ENCODE data around the gene ACAN. TPM values are rescaled to one million over a fixed set of nuclear protein-coding genes. Genes with fewer than 3 reads are reported as not detected.

ACAN gene
- total RNA-seq = not detected

- peaks cover 2% of the 10 kb centered on the region for H3K36me3 Mint-ChIP-seq (ENCODE audit: low read depth)
- peak within 1 kb of the TSS; percentile 28 for H3K4me3 Mint-ChIP-seq
- no peak within 1 kb of the TSS for H3K27ac Mint-ChIP-seq
- H3K27me3 Mint-ChIP-seq = peaks cover 50% of the 10 kb centered on the region
- POLR2A ChIA-PET = no interaction called here
- peaks cover 3% of the 10 kb centered on the region for H3K4me1 Mint-ChIP-seq
- CTCF ChIA-PET = no interaction called here
- H3K9me3 Mint-ChIP-seq = no peaks in the 10 kb centered on the region
- no peak for DNase-seq
These were observed at the start of gene ACAN for GRCh38 chr15:88803241-88803919. Gene ACAN, plus strand, starts transcription at chr15:88803436. Its CDS starts 32,771 bp downstream, at chr15:88836207.

GRCh38 chr15:88756521-88756920 lies 46.7 kb upstream of the ACAN start:
- no peak overlapping the region for H3K27ac Mint-ChIP-seq
- no peak for DNase-seq
- H3K4me3 Mint-ChIP-seq = no peak overlapping the region
- no peaks in the 10 kb centered on the region for H3K4me1 Mint-ChIP-seq
- peaks cover 9% of the 10 kb centered on the region for H3K27me3 Mint-ChIP-seq
- H3K36me3 Mint-ChIP-seq (ENCODE audit: low read depth) = no peaks in the 10 kb centered on the region
- H3K9me3 Mint-ChIP-seq = no peaks in the 10 kb centered on the region
- ChIA-PET POLR2A (no interaction called here), CTCF (no interaction called here)

GRCh38 chr15:88756921-88757320 lies 46.3 kb upstream of the ACAN start:
- Mint-ChIP-seq H3K27me3 (peaks cover 7% of the 10 kb centered on the region), H3K36me3 (ENCODE audit: low read depth) (no peaks in the 10 kb centered on the region), H3K4me3 (no peak overlapping the region), H3K4me1 (no peaks in the 10 kb centered on the region), H3K27ac (no peak overlapping the region), H3K9me3 (no peaks in the 10 kb centered on the region)
- DNase-seq = no peak
- ChIA-PET CTCF (no interaction called here), POLR2A (no interaction called here)

GRCh38 chr15:88759872-88760271 lies 43.4 kb upstream of the ACAN start:
- Mint-ChIP-seq H3K27me3 (no peaks in the 10 kb centered on the region), H3K27ac (no peak overlapping the region), H3K9me3 (no peaks in the 10 kb centered on the region), H3K4me3 (no peak overlapping the region), H3K36me3 (ENCODE audit: low read depth) (no peaks in the 10 kb centered on the region), H3K4me1 (no peaks in the 10 kb centered on the region)
- ChIA-PET POLR2A (no interaction called here), CTCF (interaction anchor here (0.9 kb wide), 1 partner anchor 8 kb away, joined by 3 read pairs; no protein-coding TSS in a partner anchor)
- DNase-seq = no peak

DNA sequence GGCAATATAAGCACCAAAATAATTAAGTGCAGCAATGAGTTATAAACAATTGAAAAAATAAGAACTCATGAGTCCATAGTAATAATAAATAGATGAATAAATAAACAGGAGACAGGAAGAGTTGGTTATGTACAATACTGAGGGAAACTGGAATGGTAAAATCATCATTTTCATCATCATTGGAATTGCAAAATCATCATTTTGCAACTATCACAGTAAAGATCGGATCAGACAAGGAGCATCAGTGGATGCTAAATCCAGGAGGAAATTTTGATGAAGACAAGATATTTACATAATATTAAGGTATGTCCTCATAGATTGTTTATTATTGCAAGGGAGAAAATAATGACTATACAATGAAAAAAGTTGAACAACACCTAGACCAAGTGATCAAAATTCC lies 38.8 kb upstream of the ACAN start:
- no peaks in the 10 kb centered on the region for H3K4me1 Mint-ChIP-seq
- no peak overlapping the region for H3K27ac Mint-ChIP-seq
- POLR2A ChIA-PET = no interaction called here
- no peaks in the 10 kb centered on the region for H3K9me3 Mint-ChIP-seq
- CTCF ChIA-PET = no interaction called here
- peaks cover 10% of the 10 kb centered on the region for H3K27me3 Mint-ChIP-seq
- DNase-seq = no peak
- no peaks in the 10 kb centered on the region for H3K36me3 Mint-ChIP-seq (ENCODE audit: low read depth)
- no peak overlapping the region for H3K4me3 Mint-ChIP-seq

DNA sequence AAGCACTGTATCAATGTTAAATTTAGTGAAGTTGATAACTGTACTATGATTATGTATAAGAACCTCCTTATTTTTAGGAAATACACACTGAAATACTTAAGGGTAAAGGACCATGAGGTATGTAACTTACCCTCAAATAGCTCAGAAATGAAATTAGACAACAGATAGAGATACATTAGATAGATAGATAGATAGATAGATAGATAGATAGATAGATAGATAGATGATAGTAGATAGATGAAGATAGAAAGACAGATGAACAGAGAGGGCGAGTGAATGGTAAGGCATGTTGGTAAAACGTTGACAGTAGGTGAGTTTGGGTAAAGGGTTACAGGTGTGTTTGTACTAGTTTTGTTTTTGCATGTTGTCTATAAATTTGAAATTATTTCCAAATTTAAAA lies 38.0 kb upstream of the ACAN start:
- CTCF ChIA-PET = interaction anchor here (1.7 kb wide), 1 partner anchor 13 kb away, joined by 3 read pairs; no protein-coding TSS in a partner anchor
- H3K27me3 Mint-ChIP-seq = peaks cover 18% of the 10 kb centered on the region
- POLR2A ChIA-PET = no interaction called here
- no peak for DNase-seq
- H3K4me1 Mint-ChIP-seq = peaks cover 3% of the 10 kb centered on the region
- no peak overlapping the region for H3K4me3 Mint-ChIP-seq
- H3K27ac Mint-ChIP-seq = no peak overlapping the region
- peaks cover 3% of the 10 kb centered on the region for H3K36me3 Mint-ChIP-seq (ENCODE audit: low read depth)
- peaks cover 3% of the 10 kb centered on the region for H3K9me3 Mint-ChIP-seq

DNA sequence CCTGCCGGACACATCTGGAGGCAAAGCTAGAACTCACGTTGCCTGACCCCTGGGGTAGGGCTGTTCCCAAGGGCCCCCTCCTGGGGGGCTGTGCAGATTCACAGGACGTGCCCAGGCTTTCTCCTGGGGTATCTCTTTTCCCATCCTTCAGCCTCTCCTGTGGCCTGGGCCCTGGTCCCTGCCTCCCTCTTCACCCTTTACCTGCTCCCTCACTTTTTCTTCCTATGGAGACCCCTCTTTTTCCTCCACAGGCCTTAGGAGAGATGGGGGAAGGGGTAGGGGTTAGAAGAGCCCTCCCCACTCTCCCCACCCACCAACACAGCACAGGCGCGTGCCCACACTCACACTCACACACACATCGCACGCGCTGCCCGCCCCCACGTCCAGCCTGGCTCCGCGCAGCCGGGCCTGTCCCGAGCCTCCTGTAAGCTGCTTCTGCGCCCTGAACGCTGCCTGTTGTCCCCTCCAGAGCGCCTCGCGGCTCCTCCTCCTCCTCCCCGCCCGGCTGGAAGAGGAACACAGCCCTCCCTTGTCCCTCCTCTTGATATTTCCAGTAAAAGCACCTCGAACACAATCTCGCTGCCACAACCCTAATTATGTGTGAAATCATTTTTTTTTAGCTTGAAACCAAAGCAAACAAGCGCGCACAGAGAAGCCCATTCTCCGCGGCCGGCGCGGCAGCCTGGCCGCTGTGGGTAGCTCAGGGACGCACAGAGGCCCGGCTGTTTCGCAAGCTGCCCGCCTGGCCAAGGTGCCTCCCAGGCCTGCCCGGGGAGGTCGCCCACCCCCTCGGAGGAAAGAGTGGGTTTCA lies 33.9 kb upstream of the ACAN start:
- Mint-ChIP-seq H3K27ac (no peak overlapping the region), H3K27me3 (peaks cover 35% of the 10 kb centered on the region), H3K9me3 (peaks cover 4% of the 10 kb centered on the region), H3K4me3 (no peak overlapping the region), H3K36me3 (ENCODE audit: low read depth) (peaks cover 4% of the 10 kb centered on the region), H3K4me1 (peaks cover 3% of the 10 kb centered on the region)
- DNase-seq = no peak
- CTCF ChIA-PET = no interaction called here
- POLR2A ChIA-PET = interaction anchor here (0.7 kb wide), 1 partner anchor 572 kb away, joined by 6 read pairs; no protein-coding TSS in a partner anchor

DNA sequence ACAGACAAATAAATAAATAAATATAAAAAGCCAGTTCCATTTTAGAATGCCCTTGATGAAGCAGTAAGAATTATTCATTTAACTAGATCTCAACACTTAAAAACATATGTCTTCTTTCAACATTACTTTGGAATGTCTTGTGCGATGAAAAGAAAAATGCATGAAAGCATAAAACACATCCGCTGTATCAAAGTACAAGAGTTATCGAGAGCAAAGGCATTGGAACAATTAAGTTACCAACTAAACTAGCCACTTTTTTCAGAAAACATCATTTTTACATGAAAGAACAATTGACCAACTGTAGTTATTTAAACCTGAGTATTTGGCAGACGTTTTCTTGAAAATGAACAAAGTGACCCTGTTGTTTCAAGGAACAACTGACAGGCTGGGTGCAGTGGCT lies 27.5 kb upstream of the ACAN start:
- H3K36me3 Mint-ChIP-seq (ENCODE audit: low read depth) = no peaks in the 10 kb centered on the region
- no peaks in the 10 kb centered on the region for H3K4me1 Mint-ChIP-seq
- ChIA-PET CTCF (no interaction called here), POLR2A (no interaction called here)
- no peak overlapping the region for H3K27ac Mint-ChIP-seq
- no peak for DNase-seq
- H3K27me3 Mint-ChIP-seq = peaks cover 17% of the 10 kb centered on the region
- no peak overlapping the region for H3K4me3 Mint-ChIP-seq
- peaks cover 10% of the 10 kb centered on the region for H3K9me3 Mint-ChIP-seq

GRCh38 chr15:88776646-88777045 lies 26.6 kb upstream of the ACAN start:
- H3K4me3 Mint-ChIP-seq = no peak overlapping the region
- peaks cover 9% of the 10 kb centered on the region for H3K27me3 Mint-ChIP-seq
- no peaks in the 10 kb centered on the region for H3K36me3 Mint-ChIP-seq (ENCODE audit: low read depth)
- peaks cover 10% of the 10 kb centered on the region for H3K9me3 Mint-ChIP-seq
- CTCF ChIA-PET = no interaction called here
- POLR2A ChIA-PET = no interaction called here
- DNase-seq = no peak
- no peaks in the 10 kb centered on the region for H3K4me1 Mint-ChIP-seq
- H3K27ac Mint-ChIP-seq = no peak overlapping the region

- Mint-ChIP-seq H3K4me1 (no peaks in the 10 kb centered on the region), H3K4me3 (no peak overlapping the region), H3K27me3 (peaks cover 4% of the 10 kb centered on the region), H3K9me3 (peaks cover 10% of the 10 kb centered on the region), H3K27ac (no peak overlapping the region), H3K36me3 (ENCODE audit: low read depth) (no peaks in the 10 kb centered on the region)
- DNase-seq = no peak
- CTCF ChIA-PET = no interaction called here
- POLR2A ChIA-PET = no interaction called here
These were observed 23.3 kb upstream of the ACAN start for GRCh38 chr15:88779944-88780343.

GRCh38 chr15:88782465-88782864 lies 20.8 kb upstream of the ACAN start:
- Mint-ChIP-seq H3K9me3 (no peaks in the 10 kb centered on the region), H3K4me3 (no peak overlapping the region), H3K4me1 (no peaks in the 10 kb centered on the region), H3K27me3 (peaks cover 14% of the 10 kb centered on the region), H3K27ac (no peak overlapping the region), H3K36me3 (ENCODE audit: low read depth) (no peaks in the 10 kb centered on the region)
- CTCF ChIA-PET = no interaction called here
- no peak for DNase-seq
- POLR2A ChIA-PET = no interaction called here

DNA sequence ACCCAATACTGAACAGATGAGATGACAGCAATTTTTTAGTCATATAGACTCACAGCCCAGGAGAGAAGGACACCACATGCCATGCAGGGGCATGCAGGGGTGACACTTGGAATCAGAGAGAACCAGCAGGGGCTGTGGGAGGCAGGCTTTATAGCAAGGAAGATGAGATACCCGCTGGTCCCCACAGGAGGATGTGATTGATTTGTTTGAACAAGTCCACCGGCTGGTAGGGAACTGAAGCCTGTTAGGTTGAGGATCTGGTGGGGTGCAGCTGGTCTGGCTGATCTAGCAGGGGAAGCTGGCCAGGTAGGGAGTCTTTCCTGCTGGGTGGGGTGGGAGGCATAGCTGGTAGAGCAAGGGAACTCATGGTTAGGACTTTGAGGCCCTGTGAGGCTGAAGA lies 18.0 kb upstream of the ACAN start:
- Mint-ChIP-seq H3K36me3 (ENCODE audit: low read depth) (no peaks in the 10 kb centered on the region), H3K4me1 (no peaks in the 10 kb centered on the region), H3K27me3 (peaks cover 13% of the 10 kb centered on the region), H3K4me3 (no peak overlapping the region), H3K9me3 (no peaks in the 10 kb centered on the region), H3K27ac (no peak overlapping the region)
- ChIA-PET CTCF (no interaction called here), POLR2A (no interaction called here)
- DNase-seq = no peak

- Mint-ChIP-seq H3K27me3 (peaks cover 25% of the 10 kb centered on the region), H3K36me3 (ENCODE audit: low read depth) (no peaks in the 10 kb centered on the region), H3K4me3 (no peak overlapping the region), H3K4me1 (no peaks in the 10 kb centered on the region), H3K9me3 (no peaks in the 10 kb centered on the region), H3K27ac (no peak overlapping the region)
- no peak for DNase-seq
- CTCF ChIA-PET = interaction anchor here (0.6 kb wide), 1 partner anchor 27 kb away, joined by 3 read pairs; no protein-coding TSS in a partner anchor
- POLR2A ChIA-PET = no interaction called here
These were observed 15.2 kb upstream of the ACAN start for GRCh38 chr15:88788036-88788435.

All from activated CD4-positive, alpha-beta T cell treated with anti-CD3 and anti-CD28 coated beads, Interleukin-2, amount 10 ng/mL, durations not matched to agents 7 days and 5 days (primary cell).